Measurements from ENCODE around the gene MSL1. TPM values are rescaled to one million over a fixed set of nuclear protein-coding genes. Genes with fewer than 3 reads are reported as not detected.

The MSL1 gene
- total RNA-seq, 1 donor from 2014 or later, result 39.8 TPM

DNA sequence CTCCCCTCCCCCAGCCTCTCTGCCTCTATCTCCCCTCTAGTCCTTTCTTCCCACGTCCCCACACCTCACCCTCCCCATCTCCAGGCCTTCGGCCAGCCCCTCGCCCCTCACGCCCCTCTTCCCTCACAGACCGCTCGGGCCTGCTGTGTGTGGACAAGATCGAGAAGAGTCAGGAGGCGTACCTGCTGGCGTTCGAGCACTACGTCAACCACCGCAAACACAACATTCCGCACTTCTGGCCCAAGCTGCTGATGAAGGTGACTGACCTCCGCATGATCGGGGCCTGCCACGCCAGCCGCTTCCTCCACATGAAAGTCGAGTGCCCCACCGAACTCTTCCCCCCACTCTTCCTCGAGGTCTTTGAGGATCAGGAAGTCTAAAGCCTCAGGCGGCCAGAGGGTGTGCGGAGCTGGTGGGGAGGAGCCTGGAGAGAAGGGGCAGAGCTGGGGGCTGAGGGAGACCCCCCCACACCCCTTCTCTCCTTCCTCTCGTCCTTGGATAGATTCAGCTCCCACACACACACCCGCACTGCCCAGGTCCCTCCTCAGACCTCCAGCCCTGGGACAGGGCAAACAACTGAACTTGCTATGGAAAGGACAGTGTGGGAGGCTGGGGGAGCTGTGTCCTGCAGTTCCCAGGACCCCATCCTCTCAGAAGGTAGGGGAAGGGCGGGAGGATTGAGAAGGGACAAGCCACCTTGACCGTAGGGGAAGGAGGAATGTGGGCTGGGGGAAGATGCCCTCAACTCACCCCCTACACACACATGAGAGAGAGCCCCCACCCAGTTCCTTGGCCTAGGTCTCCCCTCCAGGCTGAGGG is 32.5 kb upstream of the MSL1 start:
- H3K27ac ChIP-seq (replicated peaks), result peak overlapping the region; percentile 100
- H3K27me3 ChIP-seq (ENCODE audit: low read depth), result no peaks in the 10 kb centered on the region
- TF ChIP-seq, protein P1, sequence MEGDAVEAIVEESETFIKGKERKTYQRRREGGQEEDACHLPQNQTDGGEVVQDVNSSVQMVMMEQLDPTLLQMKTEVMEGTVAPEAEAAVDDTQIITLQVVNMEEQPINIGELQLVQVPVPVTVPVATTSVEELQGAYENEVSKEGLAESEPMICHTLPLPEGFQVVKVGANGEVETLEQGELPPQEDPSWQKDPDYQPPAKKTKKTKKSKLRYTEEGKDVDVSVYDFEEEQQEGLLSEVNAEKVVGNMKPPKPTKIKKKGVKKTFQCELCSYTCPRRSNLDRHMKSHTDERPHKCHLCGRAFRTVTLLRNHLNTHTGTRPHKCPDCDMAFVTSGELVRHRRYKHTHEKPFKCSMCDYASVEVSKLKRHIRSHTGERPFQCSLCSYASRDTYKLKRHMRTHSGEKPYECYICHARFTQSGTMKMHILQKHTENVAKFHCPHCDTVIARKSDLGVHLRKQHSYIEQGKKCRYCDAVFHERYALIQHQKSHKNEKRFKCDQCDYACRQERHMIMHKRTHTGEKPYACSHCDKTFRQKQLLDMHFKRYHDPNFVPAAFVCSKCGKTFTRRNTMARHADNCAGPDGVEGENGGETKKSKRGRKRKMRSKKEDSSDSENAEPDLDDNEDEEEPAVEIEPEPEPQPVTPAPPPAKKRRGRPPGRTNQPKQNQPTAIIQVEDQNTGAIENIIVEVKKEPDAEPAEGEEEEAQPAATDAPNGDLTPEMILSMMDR (IDR thresholded peaks at IDR 0.05; ENCODE audit: borderline replicate concordance), result no peak
- no peak for DNase-seq
- H3K4me3 ChIP-seq, result no peak overlapping the region
- peaks cover 68% of the 10 kb centered on the region for H3K4me1 ChIP-seq
- peaks cover 77% of the 10 kb centered on the region for H3K36me3 ChIP-seq
- no peaks in the 10 kb centered on the region for H3K9me3 ChIP-seq (replicated peaks)
- intact Hi-C loops (cut with micrococcal nuclease), result no loop called here

DNA sequence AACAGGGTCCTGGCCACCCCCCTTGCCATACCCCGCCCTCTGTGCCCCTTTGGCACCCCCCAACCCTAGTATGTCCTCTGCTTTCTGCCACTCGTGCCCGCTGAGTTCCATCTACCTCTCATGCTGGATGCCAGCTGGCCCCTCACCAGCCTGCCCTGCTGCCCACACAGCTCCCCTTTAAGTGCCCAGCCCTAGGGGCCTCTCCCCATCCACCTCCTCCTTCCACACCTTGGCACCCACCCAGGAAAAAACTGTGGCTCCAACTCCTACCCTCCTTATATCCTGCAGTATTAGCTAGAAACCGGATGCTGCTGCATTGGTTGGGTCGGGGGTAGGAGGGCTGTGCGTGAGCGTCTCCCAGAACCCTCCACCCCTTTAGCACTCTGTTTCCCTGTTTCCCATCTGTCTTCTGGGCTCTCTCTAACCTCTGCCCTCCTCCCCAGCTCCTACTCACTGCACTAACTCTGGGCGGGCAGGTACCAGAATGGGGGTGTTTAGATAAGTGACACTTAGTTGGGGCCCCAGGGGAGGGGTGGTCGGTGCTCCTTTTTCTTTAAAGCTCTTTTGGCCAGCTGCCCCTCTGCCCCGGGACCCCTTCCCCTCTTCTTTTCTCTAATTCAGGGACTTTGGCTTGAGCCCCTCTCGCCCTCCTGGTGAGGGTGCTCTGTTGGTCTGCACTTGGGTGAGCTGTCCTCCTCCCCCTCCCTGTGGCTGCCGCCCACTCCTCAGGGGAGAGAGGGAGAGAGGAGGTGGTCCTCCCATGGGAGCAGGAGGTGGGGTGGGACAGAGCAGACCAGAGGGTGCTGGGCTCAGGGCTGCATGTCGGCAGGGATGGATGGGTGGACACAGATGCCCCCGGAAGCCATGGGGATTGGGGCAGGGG is 31.3 kb upstream of the MSL1 start:
- H3K4me1 ChIP-seq, result peaks cover 80% of the 10 kb centered on the region
- H3K36me3 ChIP-seq, result peaks cover 77% of the 10 kb centered on the region
- TF ChIP-seq, protein P1 (IDR thresholded peaks at IDR 0.05; ENCODE audit: borderline replicate concordance), result no peak
- no peak overlapping the region for H3K4me3 ChIP-seq
- H3K9me3 ChIP-seq (replicated peaks), result no peaks in the 10 kb centered on the region
- DNase-seq, result no peak
- intact Hi-C loops (cut with micrococcal nuclease), result no loop called here
- H3K27me3 ChIP-seq (ENCODE audit: low read depth), result no peaks in the 10 kb centered on the region
- peak overlapping the region; percentile 100 for H3K27ac ChIP-seq (replicated peaks)

DNA sequence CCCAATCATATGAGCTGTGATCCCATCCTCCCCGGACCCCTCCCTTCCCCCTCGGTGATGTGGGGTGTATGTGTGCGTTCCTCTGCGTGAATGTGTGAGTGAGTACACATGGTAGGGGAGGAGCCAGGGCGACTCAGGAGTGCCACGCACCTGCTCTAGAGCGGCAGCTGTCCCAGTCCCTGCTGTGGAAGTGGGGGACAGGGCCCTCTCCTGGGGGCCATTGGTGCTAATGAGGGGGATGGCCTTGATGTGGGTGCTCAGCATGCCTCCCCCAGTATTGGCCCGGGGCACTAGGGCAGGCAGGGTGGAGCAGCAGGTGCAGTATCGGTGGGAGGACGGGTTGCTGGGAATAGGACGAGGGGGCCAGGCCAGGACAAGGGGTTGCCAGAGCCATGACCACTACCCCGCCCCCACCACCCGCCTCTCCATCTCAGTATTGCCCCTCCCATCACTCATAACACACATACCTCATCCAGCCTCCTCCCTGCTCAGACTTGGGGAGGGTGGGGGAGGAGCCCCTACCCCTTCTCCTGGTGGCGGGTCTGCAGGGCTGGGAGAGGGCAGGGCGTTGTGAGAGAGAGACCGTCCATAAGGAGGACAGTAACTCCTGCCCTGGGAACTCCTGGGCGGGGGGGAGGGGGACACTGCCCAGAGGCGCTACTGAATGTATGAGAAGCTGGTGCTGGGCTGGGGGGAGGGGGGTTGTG is 29.9 kb upstream of the MSL1 start:
- Histone ChIP-seq H3K4me3 (no peak overlapping the region), H3K27ac (replicated peaks) (peak overlapping the region; percentile 100), H3K9me3 (replicated peaks) (no peaks in the 10 kb centered on the region), H3K27me3 (ENCODE audit: low read depth) (no peaks in the 10 kb centered on the region), H3K36me3 (peaks cover 77% of the 10 kb centered on the region), H3K4me1 (peaks cover 80% of the 10 kb centered on the region)
- TF ChIP-seq, protein P1 (IDR thresholded peaks at IDR 0.05; ENCODE audit: borderline replicate concordance), result no peak
- DNase-seq, result no peak
- intact Hi-C loops (cut with micrococcal nuclease), result no loop called here

DNA sequence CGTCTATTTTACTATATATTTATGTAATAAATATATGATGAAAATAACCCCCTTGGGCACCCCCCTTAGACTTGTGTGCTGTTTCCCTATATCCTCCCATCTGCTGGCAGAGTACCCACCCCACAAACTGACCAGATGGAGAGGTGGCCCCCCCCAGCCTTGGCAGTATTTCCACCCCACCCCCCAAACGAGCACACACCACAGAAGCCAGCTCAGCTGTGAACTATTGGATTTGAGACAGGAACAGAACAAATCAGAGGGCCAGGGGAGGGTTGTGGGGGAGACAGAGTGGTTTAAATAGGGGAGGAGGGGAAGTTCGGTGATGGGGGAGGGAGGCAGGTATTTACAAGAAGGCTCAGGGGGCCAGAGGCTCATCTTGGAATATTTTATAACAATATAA is 29.2 kb upstream of the MSL1 start:
- Histone ChIP-seq H3K4me3 (peak overlapping the region; percentile 98), H3K27me3 (ENCODE audit: low read depth) (no peaks in the 10 kb centered on the region), H3K4me1 (peaks cover 86% of the 10 kb centered on the region), H3K9me3 (replicated peaks) (no peaks in the 10 kb centered on the region), H3K27ac (replicated peaks) (peak overlapping the region; percentile 100), H3K36me3 (peaks cover 75% of the 10 kb centered on the region)
- TF ChIP-seq, protein P1 (IDR thresholded peaks at IDR 0.05; ENCODE audit: borderline replicate concordance), result no peak
- intact Hi-C loops (cut with micrococcal nuclease), result no loop called here
- DNase-seq, result no peak

DNA sequence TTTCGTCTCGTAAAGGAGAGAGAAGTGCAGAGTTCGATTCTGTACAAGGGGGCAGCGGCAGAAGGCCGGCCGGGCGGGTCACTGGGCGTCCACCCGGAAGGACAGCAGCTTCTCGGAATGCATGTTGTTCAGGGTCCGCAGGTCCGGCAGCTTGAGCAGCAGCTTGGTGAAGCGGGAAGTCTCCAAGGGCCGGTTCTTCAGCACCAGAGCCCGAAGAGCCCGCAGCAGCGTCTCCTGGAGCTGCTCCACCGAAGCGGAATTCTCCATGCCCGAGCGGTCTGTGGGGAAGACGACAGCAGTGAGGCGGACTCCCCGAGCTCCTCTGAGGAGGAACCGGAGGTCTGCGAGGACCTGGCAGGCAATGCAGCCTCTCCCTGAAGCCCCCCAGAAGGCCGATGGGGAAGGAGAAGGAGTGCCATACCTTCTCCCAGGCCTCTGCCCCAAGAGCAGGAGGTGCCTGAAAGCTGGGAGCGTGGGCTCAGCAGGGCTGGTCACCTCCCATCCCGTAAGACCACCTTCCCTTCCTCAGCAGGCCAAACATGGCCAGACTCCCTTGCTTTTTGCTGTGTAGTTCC is 28.7 kb upstream of the MSL1 start:
- DNase-seq, result no peak
- TF ChIP-seq, protein P1 (IDR thresholded peaks at IDR 0.05; ENCODE audit: borderline replicate concordance), result no peak
- Histone ChIP-seq H3K4me1 (peaks cover 91% of the 10 kb centered on the region), H3K4me3 (peak overlapping the region; percentile 98), H3K27ac (replicated peaks) (peak overlapping the region; percentile 100), H3K36me3 (peaks cover 73% of the 10 kb centered on the region), H3K27me3 (ENCODE audit: low read depth) (no peaks in the 10 kb centered on the region), H3K9me3 (replicated peaks) (no peaks in the 10 kb centered on the region)
- intact Hi-C loops (cut with micrococcal nuclease), result no loop called here
